ENCODE measurements around the gene AP1G2. TPM values are rescaled to one million over a fixed set of nuclear protein-coding genes. Genes with fewer than 3 reads are reported as not detected.

The AP1G2 gene
- total and polyA plus RNA-seq, 2 of the 13 experiments (the other 11 are each of a cell fraction or from before 2014, with no cell fraction given): 96.9 to 611 TPM

- Histone ChIP-seq H3K4me1 (ENCODE audit: insufficient read depth, low read length) (peaks cover 31% of the 10 kb centered on the region), H3K9me3 (ENCODE audit: low read length) (no peaks in the 10 kb centered on the region), H3K9ac (ENCODE audit: insufficient read depth, low read depth, low read length) (no peak overlapping the region), H2AFZ (ENCODE audit: low read length) (no peak overlapping the region), H4K20me1 (ENCODE audit: insufficient read depth, low read length) (peaks cover 13% of the 10 kb centered on the region; the same call in 1 of the 2 replicates), H3K4me2 (ENCODE audit: low read depth, low read length) (no peak overlapping the region), H3K4me3 (replicated peaks in 1 of 3; ENCODE audit: insufficient read depth in 1 of 3, low read depth in 2 of 3, low read length in 3 of 3) (no peak overlapping the region), H3K27ac (ENCODE audit: extremely low read length, insufficient read depth, low read length) (no peak overlapping the region), H3K79me2 (ENCODE audit: insufficient read depth, low read length) (peaks cover 7% of the 10 kb centered on the region), H3K27me3 (ENCODE audit: control insufficient read depth in 1 of 2, insufficient read depth in 2 of 2, low read length in 2 of 2) (no peaks in the 10 kb centered on the region; a peak in 1 of 5 replicates), H3K36me3 (replicated peaks in 1 of 2; ENCODE audit: control insufficient read depth in 1 of 2, insufficient read depth in 2 of 2, low read length in 2 of 2) (peaks cover 53 to 73% of the 10 kb centered on the region in 2 experiments)
- in situ Hi-C loops (cut with HindIII; ENCODE audit: extremely low pct_ligation_motif_present, low pct_unique_long_range_greater_than_20kb): no loop called here
- peak; percentile 97 for FAIRE-seq
- CTCF ChIA-PET (ENCODE audit: low intra/inter-chr PET ratio, low total read pairs): interaction anchor here (1.1 to 10.9 kb wide), 4 partner anchors 24 to 235 kb away, joined by 3 to 275 read pairs (median 12); no protein-coding TSS in a partner anchor
- peak; percentile 74 for DNase-seq (ENCODE audit: low spot score)
- ATAC-seq: peak; percentile 28
- WGBS (ENCODE audit: low lambda C conversion rate): 96% methylated on average over 2 of the region's 2 CpGs
- POLR2A ChIA-PET: interaction anchor here (0.6 to 1.3 kb wide), 6 partner anchors 10 to 584 kb away, joined by 3 to 5 read pairs (median 4); partner anchors contain the start of genes NGDN, PSME2, RNF31 and ZFHX2
- BruUV-seq (replicated peaks): no TSS peak
- intact Hi-C loops (cut with micrococcal nuclease; ENCODE audit: unreplicated experiment): loop anchor here (1.0 kb wide), 3 partner anchors 80 to 235 kb away; no protein-coding TSS in a partner anchor
- TF ChIP-seq CCAR2 (optimal IDR thresholded peaks at IDR 0.05; ENCODE audit: low read depth, low read length) (peak; percentile 82), FOXK1 (CRISPR knock-in tag; IDR thresholded peaks at IDR 0.05; ENCODE audit: borderline replicate concordance, low read depth) (0 out of 2 replicates have a peak, but pooled peaks have one; percentile 8), ZNF740 (CRISPR knock-in tag; IDR thresholded peaks at IDR 0.05) (peak; percentile 92), CREM (IDR thresholded peaks at IDR 0.05) (no peak), CREM (CRISPR knock-in tag; IDR thresholded peaks at IDR 0.05) (no peak), ZNF567 (CRISPR knock-in tag; IDR thresholded peaks at IDR 0.05; ENCODE audit: borderline replicate concordance) (peak; percentile 65; the same call in 1 of the 2 replicates), ZFP37 (CRISPR knock-in tag; IDR thresholded peaks at IDR 0.05; ENCODE audit: borderline replicate concordance) (0 out of 2 replicates have a peak, but pooled peaks have one; percentile 20), XRCC5 (optimal IDR thresholded peaks at IDR 0.05; ENCODE audit: low read length) (peak; percentile 87), ZFX (CRISPR knock-in tag; IDR thresholded peaks at IDR 0.05; ENCODE audit: low read depth) (peak; percentile 77; the same call in 1 of the 2 replicates), ZNF510 (CRISPR knock-in tag; IDR thresholded peaks at IDR 0.05; ENCODE audit: low read depth) (0 out of 2 replicates have a peak, but pooled peaks have one; percentile 60), MYC (CRISPR knock-in tag; IDR thresholded peaks at IDR 0.05; ENCODE audit: borderline replicate concordance) (peak; percentile 3; the same call in 1 of the 2 replicates), REXO4 (CRISPR knock-in tag; IDR thresholded peaks at IDR 0.05; ENCODE audit: borderline replicate concordance) (no peak), THAP11 (CRISPR knock-in tag; IDR thresholded peaks at IDR 0.05) (peak; percentile 69), MAZ (IDR thresholded peaks at IDR 0.05; ENCODE audit: borderline replicate concordance, low read depth, low read length) (peak; percentile 58; the same call in 1 of the 2 replicates), MAZ (CRISPR knock-in tag; IDR thresholded peaks at IDR 0.05; ENCODE audit: low read depth) (no peak), HIVEP1 (CRISPR knock-in tag; IDR thresholded peaks at IDR 0.05) (no peak), ZNF260 (CRISPR knock-in tag; IDR thresholded peaks at IDR 0.05; ENCODE audit: borderline replicate concordance, low read depth) (0 out of 2 replicates have a peak, but pooled peaks have one; percentile 5), RAD21 (CRISPR knock-in tag; IDR thresholded peaks at IDR 0.05) (peak; percentile 89)
- TF ChIP-seq, protein P1, sequence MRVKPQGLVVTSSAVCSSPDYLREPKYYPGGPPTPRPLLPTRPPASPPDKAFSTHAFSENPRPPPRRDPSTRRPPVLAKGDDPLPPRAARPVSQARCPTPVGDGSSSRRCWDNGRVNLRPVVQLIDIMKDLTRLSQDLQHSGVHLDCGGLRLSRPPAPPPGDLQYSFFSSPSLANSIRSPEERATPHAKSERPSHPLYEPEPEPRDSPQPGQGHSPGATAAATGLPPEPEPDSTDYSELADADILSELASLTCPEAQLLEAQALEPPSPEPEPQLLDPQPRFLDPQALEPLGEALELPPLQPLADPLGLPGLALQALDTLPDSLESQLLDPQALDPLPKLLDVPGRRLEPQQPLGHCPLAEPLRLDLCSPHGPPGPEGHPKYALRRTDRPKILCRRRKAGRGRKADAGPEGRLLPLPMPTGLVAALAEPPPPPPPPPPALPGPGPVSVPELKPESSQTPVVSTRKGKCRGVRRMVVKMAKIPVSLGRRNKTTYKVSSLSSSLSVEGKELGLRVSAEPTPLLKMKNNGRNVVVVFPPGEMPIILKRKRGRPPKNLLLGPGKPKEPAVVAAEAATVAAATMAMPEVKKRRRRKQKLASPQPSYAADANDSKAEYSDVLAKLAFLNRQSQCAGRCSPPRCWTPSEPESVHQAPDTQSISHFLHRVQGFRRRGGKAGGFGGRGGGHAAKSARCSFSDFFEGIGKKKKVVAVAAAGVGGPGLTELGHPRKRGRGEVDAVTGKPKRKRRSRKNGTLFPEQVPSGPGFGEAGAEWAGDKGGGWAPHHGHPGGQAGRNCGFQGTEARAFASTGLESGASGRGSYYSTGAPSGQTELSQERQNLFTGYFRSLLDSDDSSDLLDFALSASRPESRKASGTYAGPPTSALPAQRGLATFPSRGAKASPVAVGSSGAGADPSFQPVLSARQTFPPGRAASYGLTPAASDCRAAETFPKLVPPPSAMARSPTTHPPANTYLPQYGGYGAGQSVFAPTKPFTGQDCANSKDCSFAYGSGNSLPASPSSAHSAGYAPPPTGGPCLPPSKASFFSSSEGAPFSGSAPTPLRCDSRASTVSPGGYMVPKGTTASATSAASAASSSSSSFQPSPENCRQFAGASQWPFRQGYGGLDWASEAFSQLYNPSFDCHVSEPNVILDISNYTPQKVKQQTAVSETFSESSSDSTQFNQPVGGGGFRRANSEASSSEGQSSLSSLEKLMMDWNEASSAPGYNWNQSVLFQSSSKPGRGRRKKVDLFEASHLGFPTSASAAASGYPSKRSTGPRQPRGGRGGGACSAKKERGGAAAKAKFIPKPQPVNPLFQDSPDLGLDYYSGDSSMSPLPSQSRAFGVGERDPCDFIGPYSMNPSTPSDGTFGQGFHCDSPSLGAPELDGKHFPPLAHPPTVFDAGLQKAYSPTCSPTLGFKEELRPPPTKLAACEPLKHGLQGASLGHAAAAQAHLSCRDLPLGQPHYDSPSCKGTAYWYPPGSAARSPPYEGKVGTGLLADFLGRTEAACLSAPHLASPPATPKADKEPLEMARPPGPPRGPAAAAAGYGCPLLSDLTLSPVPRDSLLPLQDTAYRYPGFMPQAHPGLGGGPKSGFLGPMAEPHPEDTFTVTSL (CRISPR knock-in tag; IDR thresholded peaks at IDR 0.05; ENCODE audit: borderline replicate concordance): no peak
Observed at GRCh38 chr14:23562822-23563472, 4.6 kb downstream of the AP1G2 start.
